ENCODE measurements around the gene CFAP90.

The CFAP90 gene

GRCh38 chr5:7816535-7816901 lies 34.4 kb downstream of the CFAP90 start:
- TF ChIP-seq CTCF (IDR thresholded peaks at IDR 0.05; ENCODE audit: insufficient read depth, low read depth, low read length, missing control alignments): no peak
- H3K4me3 ChIP-seq (ENCODE audit: low read length): no peak overlapping the region
- no peak for DNase-seq (ENCODE audit: low read depth)

DNA sequence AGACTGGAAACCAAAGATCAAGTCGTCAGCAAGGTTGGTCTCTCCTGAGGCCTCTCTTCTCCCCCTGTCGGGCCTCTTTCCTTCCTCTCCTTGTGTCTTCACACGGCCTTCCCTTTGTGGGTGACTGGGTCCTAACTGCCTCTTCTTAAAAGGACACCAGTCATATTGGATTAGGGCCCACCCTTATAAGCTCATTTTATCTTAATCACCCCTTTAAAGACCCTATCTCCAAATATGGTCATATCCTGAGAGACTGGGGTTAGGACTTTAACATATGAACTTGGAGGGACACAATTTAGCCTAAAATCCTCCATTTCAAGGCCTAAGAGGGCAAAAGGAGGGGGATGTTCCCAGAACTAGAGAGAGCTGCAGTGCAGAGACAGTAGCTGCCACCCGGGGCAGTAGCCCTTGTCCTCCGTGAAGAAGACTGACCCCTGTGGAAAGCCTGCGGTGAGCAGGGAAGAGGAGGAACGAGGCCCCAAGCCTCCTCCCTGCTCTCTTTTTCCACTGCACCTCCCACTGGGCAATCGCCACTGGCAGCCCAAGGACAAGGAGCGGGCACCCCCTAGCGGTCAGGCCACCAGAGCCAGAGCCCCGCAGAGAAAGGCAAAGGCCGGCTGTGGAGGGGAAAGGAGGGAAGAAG lies 34.9 kb downstream of the CFAP90 start:
- DNase-seq (ENCODE audit: low read depth): peak; percentile 50
- TF ChIP-seq CTCF (IDR thresholded peaks at IDR 0.05; ENCODE audit: insufficient read depth, low read depth, low read length, missing control alignments): peak; percentile 78
- H3K4me3 ChIP-seq (ENCODE audit: low read length): no peak overlapping the region

DNA sequence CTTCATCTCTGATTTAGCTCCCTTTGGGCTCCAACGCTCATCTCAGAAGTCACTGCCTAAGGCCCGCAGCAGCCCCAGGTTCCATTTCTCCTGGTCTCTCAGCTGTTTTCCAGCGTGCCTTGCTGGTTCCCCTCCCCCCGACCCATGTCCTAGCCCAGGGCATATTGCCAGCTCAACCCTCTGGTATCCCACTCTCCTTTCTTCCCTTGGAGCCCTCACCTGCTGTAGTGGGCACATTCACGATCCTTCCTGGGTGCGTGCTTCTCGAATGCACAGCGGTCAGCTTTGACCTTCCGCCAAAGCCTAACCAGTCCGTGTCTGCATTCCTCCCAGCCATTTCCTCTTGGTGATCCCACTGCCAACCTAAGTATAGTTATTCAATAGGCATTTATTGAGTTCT lies 36.1 kb downstream of the CFAP90 start:
- no peak for DNase-seq (ENCODE audit: low read depth)
- no peak for TF ChIP-seq CTCF (IDR thresholded peaks at IDR 0.05; ENCODE audit: insufficient read depth, low read depth, low read length, missing control alignments)
- H3K4me3 ChIP-seq (ENCODE audit: low read length): no peak overlapping the region

DNA sequence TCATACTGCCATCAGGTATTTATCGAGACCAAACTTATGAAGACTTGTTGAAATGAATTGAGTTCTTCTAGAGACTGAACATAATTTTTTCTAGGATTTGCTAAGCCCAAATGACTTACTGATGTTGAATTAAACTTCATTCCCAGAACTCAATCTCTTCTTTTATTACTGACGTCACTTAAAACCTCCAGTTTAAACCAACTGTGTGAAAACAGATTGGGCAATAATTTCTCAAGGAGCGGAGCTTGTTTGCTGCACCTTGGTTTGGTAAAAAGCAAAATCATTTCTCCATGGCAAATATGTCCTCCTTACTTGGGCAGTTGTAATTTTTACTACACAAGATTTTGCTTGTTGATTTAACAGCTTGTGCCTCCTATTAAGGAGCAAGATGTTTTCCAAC lies 37.4 kb downstream of the CFAP90 start:
- DNase-seq (ENCODE audit: low read depth): no peak
- TF ChIP-seq CTCF (IDR thresholded peaks at IDR 0.05; ENCODE audit: insufficient read depth, low read depth, low read length, missing control alignments): no peak
- H3K4me3 ChIP-seq (ENCODE audit: low read length): no peak overlapping the region

GRCh38 chr5:7813007-7813406 lies 37.9 kb downstream of the CFAP90 start:
- H3K4me3 ChIP-seq (ENCODE audit: low read length): no peak overlapping the region
- no peak for TF ChIP-seq CTCF (IDR thresholded peaks at IDR 0.05; ENCODE audit: insufficient read depth, low read depth, low read length, missing control alignments)
- no peak for DNase-seq (ENCODE audit: low read depth)

DNA sequence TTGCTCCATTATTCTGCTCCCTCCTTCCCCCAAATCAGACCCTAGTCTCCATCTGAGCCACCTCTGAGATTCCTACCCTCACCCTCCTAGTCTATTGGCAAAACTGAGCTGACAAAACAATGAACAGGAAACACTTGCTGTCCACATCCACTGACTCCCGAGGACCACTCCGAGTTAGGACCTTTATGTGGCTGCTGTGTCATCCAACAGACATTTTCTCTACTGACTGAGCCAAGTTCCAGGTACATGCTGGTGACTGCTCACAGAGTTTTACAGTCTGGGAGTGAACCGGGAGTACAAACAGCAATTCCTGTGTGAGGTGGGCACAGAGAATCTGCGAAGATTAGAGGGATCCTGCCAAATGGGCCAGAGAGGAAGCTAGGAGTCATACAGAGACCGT lies 39.2 kb downstream of the CFAP90 start:
- no peak for TF ChIP-seq CTCF (IDR thresholded peaks at IDR 0.05; ENCODE audit: insufficient read depth, low read depth, low read length, missing control alignments)
- no peak for DNase-seq (ENCODE audit: low read depth)
- no peak overlapping the region for H3K4me3 ChIP-seq (ENCODE audit: low read length)

DNA sequence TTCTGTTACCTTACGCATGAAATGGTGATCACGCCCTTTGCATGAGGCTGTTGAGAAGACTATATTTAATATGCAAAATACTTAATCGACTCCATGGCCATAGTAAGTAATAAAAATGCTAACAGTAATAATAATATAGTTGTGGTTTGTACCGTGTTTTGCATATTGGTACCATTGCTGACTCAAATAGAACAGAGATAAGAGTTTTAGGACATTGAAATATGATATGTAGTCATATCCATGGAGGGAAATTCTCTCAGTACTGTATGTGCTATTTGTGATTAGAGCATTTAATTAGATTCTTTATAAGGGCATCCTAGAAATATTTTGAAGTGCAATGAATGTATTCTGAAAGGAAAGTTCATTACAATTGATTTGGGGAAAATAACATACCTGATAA lies 41.9 kb downstream of the CFAP90 start:
- DNase-seq (ENCODE audit: low read depth): no peak
- no peak overlapping the region for H3K4me3 ChIP-seq (ENCODE audit: low read length)
- no peak for TF ChIP-seq CTCF (IDR thresholded peaks at IDR 0.05; ENCODE audit: insufficient read depth, low read depth, low read length, missing control alignments)

Measured in epithelial cell of esophagus (primary cell).